ENCODE results near the gene SLC2A6. TPM values are rescaled to one million over a fixed set of nuclear protein-coding genes. Genes with fewer than 3 reads are reported as not detected.

SLC2A6 gene
- total and polyA plus RNA-seq, 10 of the 15 experiments (the other 5 are each of a cell fraction or from before 2014, with no cell fraction given) = 1.1 to 37.9 (median 18.3) TPM

DNA sequence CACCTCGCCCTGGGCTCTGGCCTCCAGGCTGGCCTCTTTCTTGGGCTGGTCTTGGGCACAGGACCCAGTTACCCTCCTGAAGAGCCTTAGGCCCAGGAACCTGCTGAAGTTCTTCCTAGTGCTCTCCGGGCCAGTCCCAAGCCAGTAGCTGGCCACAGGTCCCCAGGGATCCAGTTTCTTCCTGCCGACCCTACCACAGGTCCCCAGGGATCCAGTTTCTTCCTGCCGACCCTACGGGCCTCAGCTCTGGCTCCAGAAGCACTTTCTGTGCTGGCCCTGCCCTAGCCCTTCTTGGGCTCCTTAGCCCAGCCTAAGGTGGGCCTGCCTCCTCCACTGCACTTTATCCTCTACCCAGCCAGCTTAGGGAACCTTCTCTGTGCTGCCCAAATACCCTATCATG lies 37.3 kb downstream of the SLC2A6 start:
- no peak for FAIRE-seq
- in situ Hi-C loops (cut with MboI) = no loop called here
- H3K36me3 ChIP-seq (ENCODE audit: control insufficient read depth in 2 of 2, insufficient read depth in 2 of 2, low read length in 1 of 2) = no peaks in the 10 kb centered on the region
- no peak overlapping the region for H3K9ac ChIP-seq (ENCODE audit: control insufficient read depth, insufficient read depth, low read length)
- no peak overlapping the region for H2AFZ ChIP-seq (ENCODE audit: control insufficient read depth, low read depth, low read length)
- ChIA-PET POLR2A (no interaction called here), RAD21 (ENCODE audit: unreplicated experiment) (interaction anchor here (1.4 kb wide), 1 partner anchor 19 kb away, joined by 4 read pairs; no protein-coding TSS in a partner anchor), SMC1A (ENCODE audit: uncharacterized antibody, unreplicated experiment) (no interaction called here), CTCF (interaction anchor here (1.4 kb wide), 1 partner anchor 45 kb away, joined by 4 read pairs; no protein-coding TSS in a partner anchor)
- TF ChIP-seq CBX5 (IDR thresholded peaks at IDR 0.05; ENCODE audit: low read depth) = no peak
- TF ChIP-seq TCF12 (IDR thresholded peaks at IDR 0.05; ENCODE audit: low read depth, low read length) = no peak
- no peak for TF ChIP-seq PML (IDR thresholded peaks at IDR 0.05; ENCODE audit: low read length)
- no peak for TF ChIP-seq FOXK2 (IDR thresholded peaks at IDR 0.05)
- TF ChIP-seq ZNF274 (IDR thresholded peaks at IDR 0.05; ENCODE audit: insufficient read depth, insufficient read length) = no peak
- no peak for TF ChIP-seq ZNF622 (IDR thresholded peaks at IDR 0.05)
- no peak for TF ChIP-seq DPF2 (IDR thresholded peaks at IDR 0.05)
- no peak for TF ChIP-seq ASH2L (IDR thresholded peaks at IDR 0.05; ENCODE audit: borderline replicate concordance, low read depth)
- no peak for TF ChIP-seq GABPA (IDR thresholded peaks at IDR 0.05; ENCODE audit: low read depth)
- TF ChIP-seq, protein P1, sequence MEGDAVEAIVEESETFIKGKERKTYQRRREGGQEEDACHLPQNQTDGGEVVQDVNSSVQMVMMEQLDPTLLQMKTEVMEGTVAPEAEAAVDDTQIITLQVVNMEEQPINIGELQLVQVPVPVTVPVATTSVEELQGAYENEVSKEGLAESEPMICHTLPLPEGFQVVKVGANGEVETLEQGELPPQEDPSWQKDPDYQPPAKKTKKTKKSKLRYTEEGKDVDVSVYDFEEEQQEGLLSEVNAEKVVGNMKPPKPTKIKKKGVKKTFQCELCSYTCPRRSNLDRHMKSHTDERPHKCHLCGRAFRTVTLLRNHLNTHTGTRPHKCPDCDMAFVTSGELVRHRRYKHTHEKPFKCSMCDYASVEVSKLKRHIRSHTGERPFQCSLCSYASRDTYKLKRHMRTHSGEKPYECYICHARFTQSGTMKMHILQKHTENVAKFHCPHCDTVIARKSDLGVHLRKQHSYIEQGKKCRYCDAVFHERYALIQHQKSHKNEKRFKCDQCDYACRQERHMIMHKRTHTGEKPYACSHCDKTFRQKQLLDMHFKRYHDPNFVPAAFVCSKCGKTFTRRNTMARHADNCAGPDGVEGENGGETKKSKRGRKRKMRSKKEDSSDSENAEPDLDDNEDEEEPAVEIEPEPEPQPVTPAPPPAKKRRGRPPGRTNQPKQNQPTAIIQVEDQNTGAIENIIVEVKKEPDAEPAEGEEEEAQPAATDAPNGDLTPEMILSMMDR (IDR thresholded peaks at IDR 0.05 in 2 of 3, conservative IDR thresholded peaks at IDR 0.05 in 1 of 3; ENCODE audit: control insufficient read depth in 2 of 3, extremely low read depth in 1 of 3, insufficient read depth in 1 of 3, low read depth in 3 of 3, low read length in 3 of 3) = no peak
- TF ChIP-seq STAT1 (conservative IDR thresholded peaks at IDR 0.05) = no peak
- no peak for TF ChIP-seq EZH2 (IDR thresholded peaks at IDR 0.05; ENCODE audit: borderline replicate concordance, control insufficient read depth, low read depth, low read length)
- TF ChIP-seq ZNF207 (IDR thresholded peaks at IDR 0.05; ENCODE audit: borderline replicate concordance) = no peak
- TF ChIP-seq, protein P2, sequence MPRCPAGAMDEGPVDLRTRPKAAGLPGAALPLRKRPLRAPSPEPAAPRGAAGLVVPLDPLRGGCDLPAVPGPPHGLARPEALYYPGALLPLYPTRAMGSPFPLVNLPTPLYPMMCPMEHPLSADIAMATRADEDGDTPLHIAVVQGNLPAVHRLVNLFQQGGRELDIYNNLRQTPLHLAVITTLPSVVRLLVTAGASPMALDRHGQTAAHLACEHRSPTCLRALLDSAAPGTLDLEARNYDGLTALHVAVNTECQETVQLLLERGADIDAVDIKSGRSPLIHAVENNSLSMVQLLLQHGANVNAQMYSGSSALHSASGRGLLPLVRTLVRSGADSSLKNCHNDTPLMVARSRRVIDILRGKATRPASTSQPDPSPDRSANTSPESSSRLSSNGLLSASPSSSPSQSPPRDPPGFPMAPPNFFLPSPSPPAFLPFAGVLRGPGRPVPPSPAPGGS (IDR thresholded peaks at IDR 0.05; ENCODE audit: borderline replicate concordance, insufficient read depth, low read depth, low read length, poor library complexity, severe bottlenecking) = no peak
- TF ChIP-seq BCL11A (IDR thresholded peaks at IDR 0.05; ENCODE audit: low read depth, low read length) = no peak
- no peak for TF ChIP-seq STAT3 (IDR thresholded peaks at IDR 0.05; ENCODE audit: low read depth, low read length)
- no peak for TF ChIP-seq SMAD1 (IDR thresholded peaks at IDR 0.05; ENCODE audit: low read depth, partially characterized antibody)
- no peak for TF ChIP-seq MXI1 (IDR thresholded peaks at IDR 0.05; ENCODE audit: low read depth, low read length)
- no peak for TF ChIP-seq TBL1XR1 (IDR thresholded peaks at IDR 0.05; ENCODE audit: low read depth, low read length)
- no peak for TF ChIP-seq SMARCA5 (IDR thresholded peaks at IDR 0.05)
- no peaks in the 10 kb centered on the region for H4K20me1 ChIP-seq (ENCODE audit: control insufficient read depth, insufficient read depth)
- no peak for DNase-seq (ENCODE audit: low read depth, low spot score)
- no peaks in the 10 kb centered on the region for H3K79me2 ChIP-seq (ENCODE audit: control insufficient read depth, insufficient read depth, low read length)
- 8% methylated on average over 5 of the region's 5 CpGs for WGBS (ENCODE audit: insufficient coverage, insufficient replicate concordance, low lambda C conversion rate, missing lambda C conversion rate)
- no peak for ATAC-seq
- no peak overlapping the region for H3K27ac ChIP-seq (ENCODE audit: control insufficient read depth, insufficient read depth)
- no peak overlapping the region for H3K4me3 ChIP-seq
- intact Hi-C loops (cut with micrococcal nuclease; ENCODE audit: unreplicated experiment) = no loop called here
- no peaks in the 10 kb centered on the region for H3K9me3 ChIP-seq (replicated peaks; ENCODE audit: control insufficient read depth, insufficient read depth, low read length)
- peaks cover 0 to 2% of the 10 kb centered on the region in 2 experiments; a peak in 2 of 4 replicates for H3K27me3 ChIP-seq (replicated peaks in 1 of 2; ENCODE audit: control insufficient read depth in 2 of 2, insufficient read depth in 2 of 2, low read length in 1 of 2)
- peaks cover 4% of the 10 kb centered on the region; the same call in 1 of the 2 replicates for H3K4me1 ChIP-seq (ENCODE audit: control insufficient read depth, insufficient read depth, low read length)
- BruUV-seq (replicated peaks) = no TSS peak
- H3K4me2 ChIP-seq (ENCODE audit: control insufficient read depth, insufficient read depth) = no peak overlapping the region
